ENCODE measurements around the gene PSPH.
"Not testable (repeated sequence)": the region's sequence is repeated elsewhere in the genome, so short reads cannot be mapped to it uniquely, and the experiment has no call there.

DNA sequence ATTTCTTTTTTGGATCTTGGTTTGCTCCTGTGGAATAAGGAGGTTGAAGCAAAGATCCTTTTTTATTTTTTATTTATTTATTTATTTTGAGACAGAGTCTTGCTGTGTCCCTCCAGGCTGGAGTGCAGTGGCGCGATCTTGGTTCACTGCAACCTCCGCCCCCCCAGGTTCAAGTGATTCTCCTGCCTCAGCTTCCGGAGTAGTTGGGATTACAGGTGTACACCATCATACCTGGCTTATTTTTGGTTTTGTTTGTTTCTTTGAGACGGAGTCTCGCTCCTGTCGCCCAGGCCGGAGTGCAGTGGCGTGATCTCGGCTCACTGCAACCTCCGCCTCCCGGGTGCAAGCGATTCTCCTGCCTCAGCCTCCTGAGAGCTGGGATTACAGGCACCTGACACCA is 15.1 kb upstream of the PSPH start:
- not testable (repeated sequence) for TF ChIP-seq CTCF (IDR thresholded peaks at IDR 0.05; ENCODE audit: insufficient read depth, low read length); POLR2AphosphoS5 (IDR thresholded peaks at IDR 0.05; ENCODE audit: low read depth); GABPA (IDR thresholded peaks at IDR 0.05; ENCODE audit: low read depth); SPI1 (IDR thresholded peaks at IDR 0.05; ENCODE audit: borderline replicate concordance, low read depth)
- TF ChIP-seq, protein P1, sequence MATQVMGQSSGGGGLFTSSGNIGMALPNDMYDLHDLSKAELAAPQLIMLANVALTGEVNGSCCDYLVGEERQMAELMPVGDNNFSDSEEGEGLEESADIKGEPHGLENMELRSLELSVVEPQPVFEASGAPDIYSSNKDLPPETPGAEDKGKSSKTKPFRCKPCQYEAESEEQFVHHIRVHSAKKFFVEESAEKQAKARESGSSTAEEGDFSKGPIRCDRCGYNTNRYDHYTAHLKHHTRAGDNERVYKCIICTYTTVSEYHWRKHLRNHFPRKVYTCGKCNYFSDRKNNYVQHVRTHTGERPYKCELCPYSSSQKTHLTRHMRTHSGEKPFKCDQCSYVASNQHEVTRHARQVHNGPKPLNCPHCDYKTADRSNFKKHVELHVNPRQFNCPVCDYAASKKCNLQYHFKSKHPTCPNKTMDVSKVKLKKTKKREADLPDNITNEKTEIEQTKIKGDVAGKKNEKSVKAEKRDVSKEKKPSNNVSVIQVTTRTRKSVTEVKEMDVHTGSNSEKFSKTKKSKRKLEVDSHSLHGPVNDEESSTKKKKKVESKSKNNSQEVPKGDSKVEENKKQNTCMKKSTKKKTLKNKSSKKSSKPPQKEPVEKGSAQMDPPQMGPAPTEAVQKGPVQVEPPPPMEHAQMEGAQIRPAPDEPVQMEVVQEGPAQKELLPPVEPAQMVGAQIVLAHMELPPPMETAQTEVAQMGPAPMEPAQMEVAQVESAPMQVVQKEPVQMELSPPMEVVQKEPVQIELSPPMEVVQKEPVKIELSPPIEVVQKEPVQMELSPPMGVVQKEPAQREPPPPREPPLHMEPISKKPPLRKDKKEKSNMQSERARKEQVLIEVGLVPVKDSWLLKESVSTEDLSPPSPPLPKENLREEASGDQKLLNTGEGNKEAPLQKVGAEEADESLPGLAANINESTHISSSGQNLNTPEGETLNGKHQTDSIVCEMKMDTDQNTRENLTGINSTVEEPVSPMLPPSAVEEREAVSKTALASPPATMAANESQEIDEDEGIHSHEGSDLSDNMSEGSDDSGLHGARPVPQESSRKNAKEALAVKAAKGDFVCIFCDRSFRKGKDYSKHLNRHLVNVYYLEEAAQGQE (IDR thresholded peaks at IDR 0.05; ENCODE audit: insufficient replicate concordance, low read depth): not testable (repeated sequence)
